Ishikawa (cell line): ENCODE results near the gene PFKFB4.

Experiments used
- CEBPB ChIP-seq: IDR thresholded peaks from 2 replicates; pipeline ENCODE4 v1.6.1; 2012
- EGR1 ChIP-seq: IDR thresholded peaks from 2 replicates; pipeline ENCODE4 v1.6.1; 2012
- EP300 ChIP-seq: IDR thresholded peaks from 2 replicates; pipeline ENCODE4 v1.6.1; 2012; ENCODE audit warnings: borderline replicate concordance
- FOXM1 ChIP-seq: IDR thresholded peaks from 2 replicates; pipeline ENCODE4 v1.6.1; 2012; ENCODE audit warnings: low read depth, borderline replicate concordance
- NFIC ChIP-seq: IDR thresholded peaks from 2 replicates; pipeline ENCODE4 v1.6.1; 2012
- RAD21 ChIP-seq: IDR thresholded peaks from 2 replicates; pipeline ENCODE4 v1.6.1; 2012; ENCODE audit warnings: low read depth
- TAF1 ChIP-seq: IDR thresholded peaks from 2 replicates; pipeline ENCODE4 v1.6.1; 2012; ENCODE audit warnings: low read depth, mild to moderate bottlenecking
- TEAD4 ChIP-seq: IDR thresholded peaks from 2 replicates; pipeline ENCODE4 v1.6.1; 2012
- YY1 ChIP-seq: IDR thresholded peaks from 2 replicates; pipeline ENCODE4 v1.6.1; 2012; ENCODE audit warnings: low read depth
- ZBTB7A ChIP-seq: IDR thresholded peaks from 2 replicates; pipeline ENCODE4 v1.6.1; 2012; ENCODE audit warnings: low read depth
- TF ChIP-seq, protein P1 (sequence below): IDR thresholded peaks from 2 replicates; pipeline ENCODE4 v1.6.1; 2012; ENCODE audit warnings: low read depth, mild to moderate bottlenecking
- TF ChIP-seq, protein P2 (sequence below): IDR thresholded peaks from 2 replicates; pipeline ENCODE4 v1.6.1; 2012
- TF ChIP-seq, protein P3 (sequence below): IDR thresholded peaks from 2 replicates; pipeline ENCODE4 v1.6.1; 2012

DNA sequence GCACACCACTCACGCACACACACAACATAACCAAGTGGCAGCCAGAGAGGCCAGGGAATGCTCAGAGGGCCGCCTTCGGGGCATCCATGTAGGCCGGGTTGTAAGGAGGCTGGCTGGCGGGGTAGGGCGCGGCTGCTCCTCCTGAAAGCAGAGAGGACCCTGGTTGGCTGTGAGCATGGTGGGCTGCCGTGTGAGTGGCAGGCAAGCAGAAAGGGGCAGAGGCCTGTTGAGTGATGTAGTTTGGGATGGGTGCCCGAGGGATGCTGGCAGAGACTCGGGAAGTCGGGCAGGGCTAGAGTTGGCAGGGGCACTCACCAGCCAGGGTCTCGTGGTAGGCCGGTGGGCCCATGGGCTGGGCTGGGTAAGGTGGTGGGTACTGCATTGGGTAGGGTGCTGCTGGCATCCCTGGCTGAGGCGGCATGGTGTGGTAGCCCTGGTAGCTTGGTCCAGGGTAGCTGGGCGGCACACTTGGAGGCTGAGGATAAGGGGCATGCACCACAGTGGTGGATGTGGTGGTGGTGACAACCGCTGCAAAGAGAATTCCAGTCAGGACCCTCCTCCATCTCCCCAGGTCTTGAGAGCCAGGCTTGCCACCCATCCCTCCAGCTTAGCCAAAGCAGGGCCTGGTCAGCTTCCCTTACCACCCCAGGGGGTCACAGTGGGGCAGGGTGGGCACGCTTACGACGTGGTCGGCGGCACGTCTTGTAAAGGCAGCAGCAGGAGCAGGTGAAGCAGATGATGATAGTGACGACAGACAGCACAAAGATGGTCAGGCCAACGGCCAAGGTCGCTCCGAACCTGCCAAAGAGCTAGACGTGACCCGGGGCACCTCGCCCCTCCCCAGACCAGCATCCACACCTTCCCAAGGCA, 87.3 kb downstream of the PFKFB4 start:
- TF ChIP-seq TEAD4 (no peak), EP300 (no peak), RAD21 (no peak), ZBTB7A (no peak), YY1 (no peak), TAF1 (no peak), NFIC (no peak), EGR1 (no peak), CEBPB (no peak), FOXM1 (no peak)
- TF ChIP-seq, protein P1, sequence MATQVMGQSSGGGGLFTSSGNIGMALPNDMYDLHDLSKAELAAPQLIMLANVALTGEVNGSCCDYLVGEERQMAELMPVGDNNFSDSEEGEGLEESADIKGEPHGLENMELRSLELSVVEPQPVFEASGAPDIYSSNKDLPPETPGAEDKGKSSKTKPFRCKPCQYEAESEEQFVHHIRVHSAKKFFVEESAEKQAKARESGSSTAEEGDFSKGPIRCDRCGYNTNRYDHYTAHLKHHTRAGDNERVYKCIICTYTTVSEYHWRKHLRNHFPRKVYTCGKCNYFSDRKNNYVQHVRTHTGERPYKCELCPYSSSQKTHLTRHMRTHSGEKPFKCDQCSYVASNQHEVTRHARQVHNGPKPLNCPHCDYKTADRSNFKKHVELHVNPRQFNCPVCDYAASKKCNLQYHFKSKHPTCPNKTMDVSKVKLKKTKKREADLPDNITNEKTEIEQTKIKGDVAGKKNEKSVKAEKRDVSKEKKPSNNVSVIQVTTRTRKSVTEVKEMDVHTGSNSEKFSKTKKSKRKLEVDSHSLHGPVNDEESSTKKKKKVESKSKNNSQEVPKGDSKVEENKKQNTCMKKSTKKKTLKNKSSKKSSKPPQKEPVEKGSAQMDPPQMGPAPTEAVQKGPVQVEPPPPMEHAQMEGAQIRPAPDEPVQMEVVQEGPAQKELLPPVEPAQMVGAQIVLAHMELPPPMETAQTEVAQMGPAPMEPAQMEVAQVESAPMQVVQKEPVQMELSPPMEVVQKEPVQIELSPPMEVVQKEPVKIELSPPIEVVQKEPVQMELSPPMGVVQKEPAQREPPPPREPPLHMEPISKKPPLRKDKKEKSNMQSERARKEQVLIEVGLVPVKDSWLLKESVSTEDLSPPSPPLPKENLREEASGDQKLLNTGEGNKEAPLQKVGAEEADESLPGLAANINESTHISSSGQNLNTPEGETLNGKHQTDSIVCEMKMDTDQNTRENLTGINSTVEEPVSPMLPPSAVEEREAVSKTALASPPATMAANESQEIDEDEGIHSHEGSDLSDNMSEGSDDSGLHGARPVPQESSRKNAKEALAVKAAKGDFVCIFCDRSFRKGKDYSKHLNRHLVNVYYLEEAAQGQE: no peak
- TF ChIP-seq, protein P2, sequence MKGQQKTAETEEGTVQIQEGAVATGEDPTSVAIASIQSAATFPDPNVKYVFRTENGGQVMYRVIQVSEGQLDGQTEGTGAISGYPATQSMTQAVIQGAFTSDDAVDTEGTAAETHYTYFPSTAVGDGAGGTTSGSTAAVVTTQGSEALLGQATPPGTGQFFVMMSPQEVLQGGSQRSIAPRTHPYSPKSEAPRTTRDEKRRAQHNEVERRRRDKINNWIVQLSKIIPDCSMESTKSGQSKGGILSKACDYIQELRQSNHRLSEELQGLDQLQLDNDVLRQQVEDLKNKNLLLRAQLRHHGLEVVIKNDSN: no peak
- TF ChIP-seq, protein P3, sequence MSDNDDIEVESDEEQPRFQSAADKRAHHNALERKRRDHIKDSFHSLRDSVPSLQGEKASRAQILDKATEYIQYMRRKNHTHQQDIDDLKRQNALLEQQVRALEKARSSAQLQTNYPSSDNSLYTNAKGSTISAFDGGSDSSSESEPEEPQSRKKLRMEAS: no peak
